Psoas muscle (tissue), 8 donors: ENCODE data around the gene ZFPL1. TPM values are rescaled to one million over a fixed set of nuclear protein-coding genes. Genes with fewer than 3 reads are reported as not detected.
A peak's percentile ranks its signal among the peaks of the same experiment; 100 is the strongest.

Experiments used
- ATAC-seq, 4 donors: fragments of 200-7000 bp; cut with Tn5 transposase; one replicate each; pipeline ENCODE4 v1.9.1; 2020; ENCODE audit warnings: moderate library complexity in 3 of 4, mild to moderate bottlenecking in 2 of 4
- DNase-seq, 2 donors: peaks; one replicate each; pipeline ENCODE4 v3.0.0-alpha.2; 2020
- H3K27ac ChIP-seq: fragments of 200-600 bp; one replicate; pipeline ENCODE4 v1.8.0; 2022
- H3K27me3 ChIP-seq, 3 donors: fragments of 200-600 bp in 1 of 3; one replicate each; pipeline versions ENCODE4 v1.6.1 to v1.8.0; 2013 to 2022; ENCODE audit warnings: low read length in 2 of 3, mild to moderate bottlenecking in 2 of 3, moderate library complexity in 1 of 3; ENCODE audit not compliant: insufficient read depth in 3 of 3
- H3K36me3 ChIP-seq, 2 donors: fragments of 200-600 bp in 1 of 2; one replicate each; pipeline versions ENCODE4 v1.6.1 to v1.8.0; 2013 to 2022; ENCODE audit warnings: low read depth in 1 of 2, mild to moderate bottlenecking in 1 of 2, moderate library complexity in 1 of 2; ENCODE audit not compliant: insufficient read depth in 1 of 2
- H3K4me1 ChIP-seq: fragments of 200-600 bp; one replicate; pipeline ENCODE4 v1.8.0; 2022
- H3K4me3 ChIP-seq: fragments of 200-600 bp; one replicate; pipeline ENCODE4 v1.8.0; 2022; ENCODE audit warnings: mild to moderate bottlenecking
- H3K9me3 ChIP-seq: fragments of 200-600 bp; one replicate; pipeline ENCODE4 v1.8.0; 2022
- CTCF ChIP-seq: fragments of 200-600 bp; IDR thresholded peaks from one replicate; pipeline ENCODE4 v1.8.0; 2022; ENCODE audit warnings: antibody characterized with exemption
- WGBS, 3 donors: extraction: QIAGEN DNeasy Blood & Tissue Kit; methylation state at CpG; one replicate each; pipeline versions ENCODE4 v1.1.6 to v1.1.7; 2013; 5-methylcytosine and 5-hydroxymethylcytosine counted together
- intact Hi-C, 2 donors: fragments of 100-400 bp; cut with DNase I; formaldehyde crosslinking; loops; one replicate each; pipeline versions ENCODE4 v1.11.0 to v1.14.2; 2022
- polyA plus RNA-seq, 3 donors: library from polyadenylated mRNA; stranded (reverse); fragments of 200-250 nt; gene quantifications; one replicate each; pipeline ENCODE4 v1.2.3, GENCODE V29; 2013
- total RNA-seq, 4 donors: library from RNA; stranded (reverse); fragmentation: NEBNext Ultra II Directional in 2 of 4; extraction: Animal tissue kit (Norgen Biotek cat#: 25700) in 2 of 4; gene quantifications; one replicate each; pipeline versions ENCODE4 v1.2.1 to v1.2.4, GENCODE V29; 2021 to 2023
- donor health status: healthy with polysubstance abuse.
- donor health status: DM: no; HTN: no; CAD: no; lungs with moderate emphysema.
- donor health status: Bipolar disorder and iron deficiency.
- donor health status: healthy.
- donor health status: DM: yes; HTN: yes; CAD: no.
- donor health status: DM: no; HTN: no; CAD: no.
- donor health status: DM: no; HTN: no; CAD: no.
- donor health status: DM: yes; HTN: yes; CAD: no.

Gene ZFPL1
- total and polyA plus RNA-seq, 7 donors = 22.1 to 55.9 (median 29.3) TPM

GRCh38 chr11:65119670-65119995 is 35.6 kb downstream of the ZFPL1 start:
- intact Hi-C loops = loop anchor here in 1 of 2 donors (10.0 kb wide), 1 partner anchor 275 kb away; the partner anchor contains the start of gene CDC42BPG

GRCh38 chr11:65120831-65121230 is 36.8 kb downstream of the ZFPL1 start:
- WGBS, 3 donors = 79 to 94% (median 82%) methylated on average over 3 of the region's 3 CpGs
- Histone ChIP-seq H3K4me1 (peaks cover 25% of the 10 kb centered on the region), H3K27ac (peak overlapping the region; percentile 90), H3K36me3 (peaks cover 10 to 64% of the 10 kb centered on the region in 2 donors), H3K27me3 (no peaks in the 10 kb centered on the region), H3K4me3 (peak overlapping the region; percentile 79), H3K9me3 (no peaks in the 10 kb centered on the region)
- ATAC-seq (no peak), DNase-seq (no peak)
- intact Hi-C loops = loop anchor here (2.0 to 5.0 kb wide), 2 partner anchors 36 to 61 kb away; partner anchors contain the start of genes CAPN1 (in 1 of the 2), CDCA5 (in 1 of the 2) and ZFPL1 (in 1 of the 2)
- TF ChIP-seq CTCF = no peak

More at GRCh38 chr11:65119670-65119995, 35.6 kb downstream of the ZFPL1 start:
- Histone ChIP-seq H3K27me3 (no peaks in the 10 kb centered on the region), H3K9me3 (no peaks in the 10 kb centered on the region), H3K27ac (no peak overlapping the region), H3K4me3 (no peak overlapping the region), H3K4me1 (peaks cover 30% of the 10 kb centered on the region), H3K36me3 (peaks cover 10 to 57% of the 10 kb centered on the region in 2 donors)
- DNase-seq (no peak), ATAC-seq (no peak)
- no peak for TF ChIP-seq CTCF

- Histone ChIP-seq H3K4me1 (peaks cover 19% of the 10 kb centered on the region), H3K36me3 (peaks cover 10 to 64% of the 10 kb centered on the region in 2 donors), H3K27me3 (no peaks in the 10 kb centered on the region), H3K4me3 (peak overlapping the region; percentile 79), H3K9me3 (no peaks in the 10 kb centered on the region), H3K27ac (peak overlapping the region; percentile 90)
- ATAC-seq = no peak
- TF ChIP-seq CTCF = no peak
- WGBS, 3 donors = 1 to 2% (median 2%) methylated on average over 22 of the region's 22 CpGs
- intact Hi-C loops = loop anchor here (2.0 to 5.0 kb wide), 2 partner anchors 37 to 61 kb away; partner anchors contain the start of genes CAPN1 (in 1 of the 2), CDCA5 (in 1 of the 2) and ZFPL1 (in 1 of the 2)
- no peak for DNase-seq
Measured at GRCh38 chr11:65121447-65121864, 37.4 kb downstream of the ZFPL1 start.

- intact Hi-C loops = loop anchor here (2.0 to 5.0 kb wide), 2 partner anchors 37 to 60 kb away; partner anchors contain the start of genes CAPN1 (in 1 of the 2), CDCA5 (in 1 of the 2) and ZFPL1 (in 1 of the 2)
- DNase-seq = peak; percentile 98 to 99
- TF ChIP-seq CTCF = no peak
- peak; percentile 87 to 88 (median 87) for ATAC-seq
- 0% methylated on average over 64 of the region's 64 CpGs for WGBS, 3 donors
- H3K4me1 ChIP-seq = peaks cover 16% of the 10 kb centered on the region
- H3K36me3 ChIP-seq = peaks cover 10 to 70% of the 10 kb centered on the region in 2 donors
- no peaks in the 10 kb centered on the region for H3K9me3 ChIP-seq
- H3K27ac ChIP-seq = peak within 1 kb of the TSS; percentile 90
- H3K4me3 ChIP-seq = peak within 1 kb of the TSS; percentile 79
- no peaks in the 10 kb centered on the region for H3K27me3 ChIP-seq
Measured at GRCh38 chr11:65121865-65122696, 38.1 kb downstream of the ZFPL1 start, which contains the start of the genes FAU and MRPL49. TSS of gene FAU (minus strand) at chr11:65122134. CDS start at chr11:65121813, 321 bp downstream. TSS of gene MRPL49 (plus strand) at chr11:65122321. CDS start at chr11:65122347, 26 bp downstream.
